Choroid plexus epithelial cell (primary cell): ENCODE data around the gene MPC1.
"Not testable (repeated sequence)": the region's sequence is repeated elsewhere in the genome, so short reads cannot be mapped to it uniquely, and the experiment has no call there.

ENCODE experiments used
- DNase-seq: peaks from one replicate; pipeline ENCODE4 v3.0.0-alpha.2; 2010; ENCODE audit warnings: low read depth
- H3K4me3 ChIP-seq: 2 replicates; pipeline ENCODE4 v1.5.1; 2011; ENCODE audit warnings: low read depth, mild to moderate bottlenecking, control low read depth, low read length, moderate library complexity
- CTCF ChIP-seq: conservative IDR thresholded peaks from 2 replicates; pipeline ENCODE4 v1.5.1; 2011; ENCODE audit warnings: low read depth, mild to moderate bottlenecking, control low read depth, inconsistent platforms, low read length, moderate library complexity

MPC1 gene

DNA sequence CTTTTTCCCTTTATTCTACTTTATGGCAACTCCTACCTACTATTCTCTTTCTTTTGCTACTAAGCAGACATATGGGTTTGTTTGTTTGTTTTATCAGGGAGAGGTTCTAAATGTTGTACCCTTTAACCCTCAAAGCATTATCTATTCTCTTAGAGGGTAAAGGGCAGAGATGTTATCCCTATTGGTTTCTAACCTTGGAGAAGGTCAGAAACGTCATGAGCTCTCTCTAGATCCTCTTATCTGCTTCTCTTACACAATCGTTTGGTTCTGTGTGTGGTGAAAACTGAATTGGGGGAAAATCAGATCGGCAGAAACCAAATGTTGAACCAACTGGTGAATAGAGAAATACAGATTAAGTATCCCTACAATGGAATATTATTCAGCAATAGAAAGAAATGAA, 6.4 kb upstream of the MPC1 start:
- no peak for TF ChIP-seq CTCF
- no peak for DNase-seq
- H3K4me3 ChIP-seq = no peak overlapping the region

DNA sequence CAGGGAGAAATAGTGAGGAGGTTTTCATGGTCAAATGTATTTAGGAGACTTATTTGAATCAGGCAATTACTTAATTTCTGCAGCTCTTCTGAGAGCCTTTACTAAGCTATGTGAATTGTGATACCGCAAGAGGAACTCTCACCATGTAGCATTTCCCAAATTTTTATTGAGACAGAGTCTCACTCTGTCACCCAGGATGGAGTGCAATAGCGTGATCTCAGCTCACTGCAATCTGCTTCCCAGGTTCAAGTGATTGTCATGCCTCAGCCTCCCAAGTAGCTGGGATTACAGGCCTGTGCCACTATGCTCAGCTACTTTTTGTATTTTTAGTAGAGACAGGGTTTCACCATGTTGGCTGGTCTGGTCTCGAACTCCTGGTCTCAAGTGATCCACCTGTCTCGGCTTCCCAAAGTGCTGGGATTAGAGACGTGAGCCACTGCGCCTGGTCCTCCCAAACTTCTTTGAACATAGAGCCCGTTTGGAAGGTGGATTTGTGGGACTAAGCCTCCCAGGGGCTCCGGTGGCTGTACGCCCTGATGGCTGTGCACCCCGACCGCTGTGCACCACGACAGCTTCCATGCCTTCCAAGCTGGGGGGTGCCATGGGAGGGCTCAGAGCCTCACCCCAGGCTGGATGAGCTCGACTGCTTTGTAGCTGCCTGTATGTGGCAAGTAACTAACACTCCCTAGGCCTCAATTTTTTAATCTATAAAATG, 5.7 kb upstream of the MPC1 start:
- H3K4me3 ChIP-seq = no peak overlapping the region
- TF ChIP-seq CTCF = no peak
- no peak for DNase-seq

GRCh38 chr6:166387642-166388289, 5.0 kb upstream of the MPC1 start:
- no peak for DNase-seq
- TF ChIP-seq CTCF = no peak
- H3K4me3 ChIP-seq = no peak overlapping the region

- DNase-seq, H3K4me3 ChIP-seq: not testable (repeated sequence)
These were observed 4.4 kb upstream of the MPC1 start for GRCh38 chr6:166387098-166387497.

DNA sequence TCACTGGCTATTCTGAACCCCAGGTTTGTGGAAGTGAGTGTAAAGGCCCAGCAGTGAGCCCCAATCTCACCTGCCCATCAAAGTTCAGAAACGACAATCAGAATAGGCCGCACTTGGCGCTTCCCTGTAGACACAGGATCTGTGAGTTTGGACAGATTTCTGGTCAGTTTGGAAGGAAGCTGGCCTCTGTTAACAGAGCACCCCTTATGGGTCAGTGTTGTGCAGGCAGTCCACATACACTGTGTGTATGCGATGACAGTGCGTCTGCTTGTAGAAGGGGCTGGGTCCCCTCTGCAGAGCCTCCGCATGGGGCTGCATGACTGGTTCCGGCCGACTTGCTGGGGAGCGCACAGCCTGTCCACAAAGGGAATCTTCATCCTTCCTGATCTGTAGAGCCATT, 3.4 kb upstream of the MPC1 start:
- TF ChIP-seq CTCF = no peak
- H3K4me3 ChIP-seq = no peak overlapping the region
- DNase-seq = no peak

- DNase-seq = not testable (repeated sequence)
- H3K4me3 ChIP-seq = peak overlapping the region; percentile 84
- peak; percentile 28 for TF ChIP-seq CTCF
These were observed 1.1 kb upstream of the MPC1 start for GRCh38 chr6:166383802-166384363.

GRCh38 chr6:166382500-166382932, 224 bp downstream of the MPC1 start:
- peak overlapping the region; percentile 84 for H3K4me3 ChIP-seq
- TF ChIP-seq CTCF = no peak
- DNase-seq = no peak
